GM12891 (cell line): ENCODE measurements around the gene INSR. TPM values are rescaled to one million over a fixed set of nuclear protein-coding genes. Genes with fewer than 3 reads are reported as not detected.

Source experiments
- DNase-seq: peaks from one replicate; pipeline ENCODE4 v3.0.0; 2011; ENCODE audit warnings: low spot score; ENCODE audit not compliant: insufficient read length
- FAIRE-seq: peaks from 2 replicates; lab custom pipeline; 2011; peaks lifted over from hg19 to GRCh38; lab: Jason Lieb, UNC
- PAX5 ChIP-seq: IDR thresholded peaks from 2 replicates; pipeline ENCODE4 v1.6.1; 2011; ENCODE audit warnings: low read length, moderate library complexity, mild to moderate bottlenecking; ENCODE audit not compliant: insufficient read depth, severe bottlenecking
- POLR2A ChIP-seq: IDR thresholded peaks from 2 replicates; pipeline ENCODE4 v1.6.1; 2011; ENCODE audit warnings: low read depth, low read length, control low read depth
- POLR2AphosphoS5 ChIP-seq: IDR thresholded peaks from 2 replicates; pipeline ENCODE4 v1.6.1; 2011; ENCODE audit warnings: low read depth, low read length, control low read depth
- POU2F2 ChIP-seq: IDR thresholded peaks from 2 replicates; pipeline ENCODE4 v1.6.1; 2011; ENCODE audit warnings: low read depth, mild to moderate bottlenecking, control low read depth, low read length, moderate library complexity
- SPI1 ChIP-seq: IDR thresholded peaks from 2 replicates; pipeline ENCODE4 v1.6.1; 2011; ENCODE audit warnings: low read depth, low read length, control low read depth
- TAF1 ChIP-seq: IDR thresholded peaks from 2 replicates; pipeline ENCODE4 v1.6.1; 2011; ENCODE audit warnings: low read depth, low read length, control low read depth
- polyA plus RNA-seq: library from polyadenylated mRNA; unstranded; fragments of >200 nt; gene quantifications from one replicate; pipeline ENCODE4 v1.2.1, GENCODE V29; 2012; ENCODE audit warnings: low read depth, missing spikeins, inconsistent platforms; ENCODE audit not compliant: missing spikeins

Gene INSR
- 11.9 TPM for polyA plus RNA-seq

DNA sequence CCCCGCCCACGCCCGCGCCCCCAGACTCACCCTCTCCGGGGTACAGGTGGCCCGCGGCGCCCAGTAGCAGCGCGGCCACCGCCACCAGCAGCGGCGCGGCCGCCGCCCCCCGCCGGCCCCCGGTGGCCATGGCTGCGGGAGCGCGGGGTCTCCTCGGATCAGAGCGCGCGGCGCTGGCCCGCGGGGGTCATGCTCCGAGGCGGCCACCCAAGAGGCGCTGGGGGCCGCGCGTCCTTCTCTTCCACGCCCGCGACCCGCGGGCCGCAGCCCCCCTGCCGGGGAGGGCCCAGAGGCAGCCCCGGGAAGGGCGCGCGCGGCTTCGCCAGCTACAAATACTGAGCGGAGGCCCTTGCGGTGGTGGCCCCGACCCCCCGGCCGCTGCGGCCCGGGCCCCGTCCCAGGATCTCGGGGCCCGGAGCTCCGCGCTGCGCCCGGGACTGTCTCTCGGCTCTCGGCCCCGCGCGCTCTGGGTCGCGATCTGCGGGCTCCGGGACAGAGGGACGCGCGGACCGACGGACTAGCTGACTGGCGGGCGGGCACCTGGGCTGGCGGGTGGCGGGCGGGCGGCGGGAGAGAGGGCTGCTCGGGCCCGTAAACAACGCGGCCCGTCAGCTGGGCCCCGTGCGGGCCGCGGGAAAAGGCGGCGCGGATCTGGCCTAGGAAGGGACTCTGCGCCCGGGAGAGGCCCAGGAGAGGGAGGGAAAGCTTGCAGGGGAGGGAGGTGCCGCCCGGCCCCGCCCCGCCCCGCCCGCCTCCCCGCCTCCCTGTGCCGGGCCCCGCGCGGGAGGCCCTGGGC, at the start of gene INSR:
INSR (minus strand) TSS at position 653 of the 796 bp plus-strand sequence; CDS start at position 130, 523 bp downstream.
- FAIRE-seq (peak; percentile 78), DNase-seq (peak; percentile 96)
- TF ChIP-seq POLR2A (no peak), POU2F2 (no peak), SPI1 (no peak), PAX5 (no peak), POLR2AphosphoS5 (no peak), TAF1 (no peak)

DNA sequence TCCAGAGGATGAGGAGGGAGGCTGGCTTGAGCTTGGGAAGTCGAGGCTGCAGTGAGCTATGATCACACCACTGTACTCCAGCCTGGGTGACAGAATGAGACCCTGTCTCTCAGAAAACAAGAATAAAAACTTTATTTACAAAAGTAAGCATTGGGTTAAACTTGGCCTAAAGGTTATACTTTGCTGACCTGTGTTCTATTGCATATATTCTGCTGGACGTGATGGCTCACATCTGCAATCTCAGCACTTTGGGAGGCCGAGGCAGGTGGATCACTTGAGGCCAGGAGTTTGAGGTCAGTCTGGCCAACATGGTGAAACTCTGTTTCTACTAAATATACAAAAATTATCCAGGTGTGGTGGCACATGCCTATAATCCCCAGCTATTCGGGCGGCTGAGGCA, 47.9 kb upstream of the INSR start:
- TF ChIP-seq TAF1 (no peak), PAX5 (no peak), SPI1 (no peak), POLR2A (no peak), POLR2AphosphoS5 (no peak), POU2F2 (no peak)
- DNase-seq (no peak), FAIRE-seq (peak; percentile 16)

DNA sequence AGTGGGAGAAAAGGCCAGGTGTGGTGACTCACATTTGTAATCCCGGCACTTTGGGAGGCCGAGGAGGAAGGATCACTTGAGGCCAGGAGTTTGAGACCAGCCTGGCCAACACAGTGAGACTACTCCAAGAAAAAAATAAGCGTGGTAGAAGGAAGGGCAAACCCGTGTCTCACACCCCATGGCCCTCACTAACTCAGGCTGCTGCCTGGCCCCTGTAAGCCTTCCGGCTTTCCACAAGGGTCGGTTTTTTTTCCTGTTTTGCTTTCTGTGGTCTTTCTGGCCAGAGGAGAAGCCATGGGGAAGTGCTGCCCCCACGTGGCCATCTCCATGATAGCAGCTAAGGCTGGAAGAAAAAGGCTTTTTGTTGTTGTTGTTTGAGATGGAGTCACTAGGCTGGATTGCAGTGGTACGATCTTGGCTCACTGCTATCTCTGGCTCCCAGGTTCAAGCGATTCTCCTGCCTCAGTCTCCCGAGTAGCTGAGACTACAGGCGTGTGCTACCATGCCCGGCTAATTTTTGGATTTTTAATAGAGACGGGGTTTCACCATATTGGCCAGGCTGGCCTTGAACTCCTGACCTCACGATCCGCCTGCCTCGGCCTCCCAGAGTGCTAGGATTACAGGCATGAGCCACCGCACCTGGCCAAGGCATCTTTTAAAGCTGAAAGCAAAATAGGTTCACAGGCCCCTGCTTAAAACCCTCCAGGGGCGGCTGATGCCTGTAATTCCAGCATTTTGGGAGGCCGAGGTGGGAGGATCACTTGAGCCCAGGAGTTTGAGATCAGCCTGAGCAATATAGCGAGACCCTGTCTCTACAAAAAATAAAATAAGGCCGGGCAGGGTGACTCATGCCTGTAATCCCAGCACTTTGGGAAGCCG, 47.0 kb upstream of the INSR start:
- DNase-seq (no peak), FAIRE-seq (peak; percentile 93)
- TF ChIP-seq TAF1 (no peak), PAX5 (no peak), POLR2A (no peak), POLR2AphosphoS5 (no peak), POU2F2 (no peak), SPI1 (no peak)

- no peak for TF ChIP-seq PAX5
- peak; percentile 62; the same call in 1 of the 2 replicates for TF ChIP-seq POLR2A
- TF ChIP-seq TAF1: no peak
- TF ChIP-seq POU2F2: peak; percentile 24; the same call in 1 of the 2 replicates
- peak; percentile 68 for TF ChIP-seq SPI1
- peak; percentile 72 for TF ChIP-seq POLR2AphosphoS5
- DNase-seq (no peak), FAIRE-seq (peak; percentile 96)
These were observed 43.4 kb upstream of the INSR start for GRCh38 chr19:7337380-7338194.

- FAIRE-seq (peak; percentile 80), DNase-seq (no peak)
- TF ChIP-seq POLR2A: no peak
These were observed 42.2 kb upstream of the INSR start for GRCh38 chr19:7336321-7336973.

DNA sequence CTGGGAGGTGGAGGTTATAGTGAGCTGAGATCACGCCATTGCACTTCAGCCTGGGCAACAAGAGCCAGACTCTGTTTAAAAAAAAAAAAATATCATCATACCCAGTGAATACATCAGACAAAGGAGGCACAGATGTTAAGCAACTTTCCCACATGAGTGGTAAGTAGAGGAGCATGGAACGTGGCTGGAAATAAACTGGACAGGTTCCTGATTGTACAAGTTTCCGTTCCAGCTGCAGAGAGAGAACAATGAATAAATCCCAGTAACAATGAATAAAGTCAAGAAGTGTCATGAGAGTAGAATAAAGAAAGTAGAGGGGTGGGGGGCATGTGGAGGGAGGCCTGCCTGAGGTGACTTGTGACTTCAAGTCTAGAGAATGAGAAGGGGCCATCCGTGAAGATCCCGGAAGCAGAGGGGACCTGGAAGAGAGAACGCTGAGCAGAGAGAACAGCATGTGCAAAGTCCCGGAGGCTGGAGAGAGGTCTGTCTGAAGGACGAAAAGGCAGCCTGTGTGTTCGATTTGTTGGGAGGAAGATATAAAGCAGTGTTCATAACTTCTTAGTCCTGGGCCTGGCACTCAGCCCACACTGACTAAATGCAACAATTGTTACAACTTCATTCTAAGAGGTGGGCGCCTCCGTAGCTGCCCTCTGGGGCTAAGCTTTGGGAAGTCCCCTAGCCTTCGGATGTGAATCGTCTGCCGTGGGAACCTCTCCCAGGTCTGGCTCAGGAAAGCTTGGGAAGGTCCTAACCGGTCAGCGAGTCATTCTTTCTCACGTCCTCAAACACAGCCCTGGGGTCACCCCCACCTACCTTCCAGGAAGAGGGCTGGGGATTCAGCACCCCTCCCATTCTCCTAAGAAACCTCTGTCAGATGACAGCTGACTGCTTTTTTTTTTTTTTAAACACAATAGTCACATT, 39.2 kb upstream of the INSR start:
- FAIRE-seq (peak; percentile 70), DNase-seq (no peak)
- TF ChIP-seq TAF1 (no peak), POLR2AphosphoS5 (no peak), PAX5 (no peak), POU2F2 (no peak), SPI1 (no peak), POLR2A (no peak)

GRCh38 chr19:7331446-7331845, 37.2 kb upstream of the INSR start:
- DNase-seq (no peak), FAIRE-seq (no peak)
- no peak for TF ChIP-seq SPI1
- TF ChIP-seq PAX5: no peak
- no peak for TF ChIP-seq POLR2AphosphoS5
- no peak for TF ChIP-seq TAF1
- no peak for TF ChIP-seq POLR2A
- no peak for TF ChIP-seq POU2F2
